K562 (cell line): ENCODE measurements around the gene GRM2. TPM values are rescaled to one million over a fixed set of nuclear protein-coding genes. Genes with fewer than 3 reads are reported as not detected.

Experiments
- ATAC-seq: fragments of 200-7000 bp; cut with Tn5 transposase; 3 replicates; pipeline ENCODE4 v1.9.1; 2020; ENCODE audit warnings: moderate library complexity
- BruUV-seq: library from RNA; stranded (reverse); fragments of 400-500 nt; replicated peaks from 2 replicates; lab custom pipeline; 2021; lab: Mats Ljungman, UMichigan
- CTCF ChIA-PET: fragments of 300-600 bp; formaldehyde crosslinking; extraction: SDS; loops from one replicate; lab custom pipeline; 2021; ENCODE audit warnings: low intra/inter-chr PET ratio; lab: Yijun Ruan, JAX
- POLR2A ChIA-PET: fragments of 300-600, 350-650 bp; sonication (Branson Sonifier 250); formaldehyde crosslinking; extraction: SDS; loops from one replicate; lab custom pipeline; 2021; ENCODE audit warnings: antibody characterized with exemption, inconsistent platforms; lab: Yijun Ruan, JAX
- DNase-seq, 4 experiments: peaks; one replicate each; pipeline versions ENCODE4 v3.0.0 to v3.0.0-alpha.2; 2011 to 2018; ENCODE audit warnings: low spot score in 3 of 4, mixed read lengths in 3 of 4; ENCODE audit errors: extremely low read depth in 1 of 4
- FAIRE-seq: peaks from 2 replicates; lab custom pipeline; 2011; peaks lifted over from hg19 to GRCh38; lab: Jason Lieb, UNC
- H2AFZ ChIP-seq: 2 replicates; pipeline ENCODE4 v1.6.0; 2011; ENCODE audit warnings: low read depth, low read length, control low read depth, inconsistent platforms
- H3K27ac ChIP-seq: fragments of 200-600 bp; 3 replicates; pipeline ENCODE4 v1.8.0; 2011; ENCODE audit warnings: low read depth, mild to moderate bottlenecking, control low read depth, inconsistent platforms, low read length, moderate library complexity, mixed read lengths; ENCODE audit errors: extremely low read depth
- H3K27me3 ChIP-seq, 2 experiments: fragments of 300-600 bp in 1 of 2; 2 replicates in 1 of 2; 3 replicates in 1 of 2; pipeline versions ENCODE4 v1.6.0 to v1.8.0; 2011; ENCODE audit warnings: inconsistent platforms in 2 of 2, low read length in 2 of 2, mild to moderate bottlenecking in 1 of 2, mixed read lengths in 1 of 2, moderate library complexity in 1 of 2; ENCODE audit not compliant: control insufficient read depth in 2 of 2, insufficient read depth in 2 of 2
- H3K36me3 ChIP-seq: fragments of 300-600 bp; 3 replicates; pipeline ENCODE4 v1.8.0; 2011; ENCODE audit warnings: mild to moderate bottlenecking, low read length, inconsistent platforms; ENCODE audit not compliant: control insufficient read depth, insufficient read depth
- H3K4me1 ChIP-seq, 2 experiments: fragments of 200-600 bp in 1 of 2; replicated peaks in 1 of 2; 2 replicates in 1 of 2; 3 replicates in 1 of 2; pipeline versions ENCODE4 v1.5.1 to v1.8.0; 2011; ENCODE audit warnings: inconsistent platforms in 2 of 2, low read length in 2 of 2, mild to moderate bottlenecking in 1 of 2, mixed read lengths in 1 of 2, moderate library complexity in 1 of 2; ENCODE audit not compliant: control insufficient read depth in 2 of 2, insufficient read depth in 2 of 2
- H3K4me2 ChIP-seq: 2 replicates; pipeline ENCODE4 v1.6.1; 2011; ENCODE audit warnings: low read length, control low read depth, inconsistent platforms, mixed read lengths; ENCODE audit not compliant: insufficient read depth
- H3K4me3 ChIP-seq: fragments of 200-600 bp; sonication (generic), shearing (Covaris generic); 2 replicates; pipeline ENCODE4 v1.5.1; 2016; ENCODE audit warnings: control low read depth, inconsistent platforms
- H3K79me2 ChIP-seq: fragments of 200-600 bp; 3 replicates; pipeline ENCODE4 v1.8.0; 2011; ENCODE audit warnings: low read length, inconsistent platforms; ENCODE audit not compliant: control insufficient read depth, insufficient read depth
- H3K9ac ChIP-seq, 2 experiments: 2 replicates each; pipeline versions ENCODE4 v1.6.0 to v1.6.1; 2011; ENCODE audit warnings: low read depth in 2 of 2, low read length in 2 of 2, control low read depth in 1 of 2, inconsistent platforms in 1 of 2, mild to moderate bottlenecking in 1 of 2, mixed read lengths in 1 of 2; ENCODE audit not compliant: insufficient read depth in 1 of 2
- H3K9me1 ChIP-seq: one replicate; pipeline ENCODE4 v1.6.0; 2011; ENCODE audit warnings: inconsistent platforms, mild to moderate bottlenecking, low read length, moderate library complexity; ENCODE audit not compliant: control insufficient read depth, insufficient read depth
- H3K9me3 ChIP-seq: replicated peaks from 2 replicates; pipeline ENCODE4 v1.5.1; 2011; ENCODE audit warnings: low read depth, low read length, inconsistent platforms; ENCODE audit not compliant: control insufficient read depth, insufficient read depth
- H4K20me1 ChIP-seq: replicated peaks from 2 replicates; pipeline ENCODE4 v1.6.1; 2011; ENCODE audit warnings: low read length, inconsistent platforms, mixed read lengths; ENCODE audit not compliant: control insufficient read depth, insufficient read depth
- LARP7 ChIP-seq: fragments of 450-650 bp; IDR thresholded peaks from 2 replicates; pipeline ENCODE4 v1.6.1; 2016
- POLR3A ChIP-seq: IDR thresholded peaks from 2 replicates; pipeline ENCODE4 v1.6.1; 2011; ENCODE audit warnings: borderline replicate concordance, mild to moderate bottlenecking, moderate library complexity; ENCODE audit not compliant: insufficient read length, insufficient read depth; ENCODE audit errors: extremely low read depth
- PRMT5 ChIP-seq: sonication (generic); formaldehyde crosslinking; IDR thresholded peaks from 2 replicates; pipeline ENCODE4 v1.5.0; 2020; ENCODE audit warnings: missing genetic modification reagents
- ZZZ3 ChIP-seq: fragments of 450-650 bp; IDR thresholded peaks from 2 replicates; pipeline ENCODE4 v1.6.1; 2016; ENCODE audit warnings: antibody characterized with exemption, mild to moderate bottlenecking, moderate library complexity
- WGBS: fragments of 100-300 bp; shearing (Covaris generic); methylation state at CpG from one replicate; pipeline ENCODE4 v1.1.6; 2016; ENCODE audit warnings: low coverage, mixed read lengths; ENCODE audit not compliant: insufficient coverage; ENCODE audit errors: missing lambda C conversion rate; 5-methylcytosine and 5-hydroxymethylcytosine counted together
- in situ Hi-C: fragments of 300-500 bp; cut with MboI; formaldehyde crosslinking; loops from 4 replicates; pipeline ENCODE4 v1.15.0; 2018; ENCODE audit warnings: inconsistent platforms, mixed read lengths
- intact Hi-C: fragments of 100-400 bp; cut with micrococcal nuclease; formaldehyde crosslinking; loops from 2 replicates; pipeline ENCODE4 v1.14.2; 2022
- polyA plus RNA-seq, 8 experiments: library from polyadenylated mRNA; depleted of rRNA in 4 of 8; stranded (reverse) in 5 of 8; unstranded in 3 of 8; fragments of >200 nt; fragmentation: Nextera tagmentation in 2 of 8; fragmentation: Illumina TruSeq in 1 of 8; extraction: Ambion mirVana in 2 of 8; extraction: Trizol in 1 of 8; gene quantifications; 2 replicates each; pipeline versions ENCODE4 v1.2.1 to v1.2.3, GENCODE V29; 2011 to 2014; ENCODE audit warnings: inconsistent platforms in 1 of 8, missing spikeins in 1 of 8
- total RNA-seq, 7 experiments: library from RNA; depleted of rRNA in 6 of 7; stranded (reverse); fragments of >200 nt in 6 of 7; fragmentation: Illumina TruSeq in 2 of 7; extraction: Trizol in 2 of 7; gene quantifications; 2 replicates each; pipeline versions ENCODE4 v1.2.1 to v1.2.3, GENCODE V29; 2011 to 2021; ENCODE audit warnings: low replicate concordance in 1 of 7
- TF ChIP-seq, protein P1 (sequence below): fragments of 450-650 bp; IDR thresholded peaks from one replicate; pipeline ENCODE4 v1.6.1; 2018; ENCODE audit warnings: mild to moderate bottlenecking, moderate library complexity; ENCODE audit not compliant: partially characterized antibody
- TF ChIP-seq, protein P2 (sequence below): sonication (generic); formaldehyde crosslinking; IDR thresholded peaks from 2 replicates; pipeline ENCODE4 v1.8.1; 2023; ENCODE audit warnings: mild to moderate bottlenecking, missing genetic modification reagents
- TF ChIP-seq, protein P3 (sequence below): fragments of 250-450 bp; sonication (Bioruptor Pico); IDR thresholded peaks from 2 replicates; pipeline ENCODE4 v1.4.0; 2020; ENCODE audit warnings: mild to moderate bottlenecking
- TF ChIP-seq, protein P4 (sequence below): sonication (generic); formaldehyde crosslinking; IDR thresholded peaks from 2 replicates; pipeline ENCODE4 v1.8.1; 2023; ENCODE audit warnings: missing genetic modification reagents, mild to moderate bottlenecking, borderline replicate concordance

The GRM2 gene
- total and polyA plus RNA-seq, 9 of the 15 experiments (the other 6 are each of a cell fraction or from before 2014, with no cell fraction given): not detected

DNA sequence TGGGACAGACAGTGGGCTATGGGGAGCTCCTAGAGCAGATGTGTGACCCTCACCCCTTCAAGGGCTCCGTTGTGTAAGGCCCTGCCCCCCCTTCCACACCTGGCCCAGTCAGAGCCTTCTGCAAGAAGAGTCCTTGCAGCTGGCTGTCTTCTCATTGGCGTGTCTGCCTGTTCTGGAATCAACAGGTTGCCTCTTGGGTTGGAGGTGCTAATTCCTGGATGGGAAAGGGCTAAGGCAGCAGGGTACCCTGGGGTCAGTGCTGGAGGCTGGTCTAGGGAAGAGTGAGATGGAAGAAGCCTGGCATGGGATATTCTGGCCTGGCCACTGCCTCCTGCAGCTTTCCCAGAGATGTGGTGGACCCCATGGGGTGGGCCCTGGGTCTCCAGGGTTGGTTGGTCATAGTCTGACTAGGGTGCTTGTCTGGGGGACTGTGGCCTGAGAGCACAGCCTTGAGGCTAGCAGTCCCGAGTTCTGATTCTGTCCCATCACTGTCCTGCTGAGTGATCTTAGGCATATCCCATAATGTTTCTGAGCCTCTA, 30.7 kb upstream of the GRM2 start:
- CTCF ChIA-PET: no interaction called here
- intact Hi-C loops: no loop called here

More for the DNA sequence above, 30.7 kb upstream of the GRM2 start:
- 86% methylated on average over 3 of the region's 3 CpGs for WGBS
- H2AFZ ChIP-seq: no peak overlapping the region
- no peak overlapping the region for H3K4me3 ChIP-seq
- peaks cover 12% of the 10 kb centered on the region; the same call in 1 of the 3 replicates for H3K36me3 ChIP-seq
- H3K4me1 ChIP-seq: peaks cover 0 to 12% of the 10 kb centered on the region in 2 experiments; a peak in 4 of 5 replicates
- FAIRE-seq (no peak), ATAC-seq (no peak), DNase-seq (no peak)
- H3K9me3 ChIP-seq: no peaks in the 10 kb centered on the region
- no peak overlapping the region for H3K4me2 ChIP-seq
- no peak overlapping the region for H3K27ac ChIP-seq
- BruUV-seq: no TSS peak
- POLR2A ChIA-PET: no interaction called here
- H3K79me2 ChIP-seq: peaks cover 10% of the 10 kb centered on the region; the same call in 2 of the 3 replicates
- no peaks in the 10 kb centered on the region for H3K27me3 ChIP-seq
- H3K9me1 ChIP-seq: no peaks in the 10 kb centered on the region
- in situ Hi-C loops: loop anchor here (25.0 kb wide), 1 partner anchor 1039 kb away; no protein-coding TSS in a partner anchor
- peaks cover 4% of the 10 kb centered on the region; the same call in 1 of the 2 replicates for H4K20me1 ChIP-seq
- TF ChIP-seq PRMT5 (CRISPR knock-in tag) (no peak), POLR3A (no peak), ZZZ3 (no peak), LARP7 (no peak)
- TF ChIP-seq, protein P1, sequence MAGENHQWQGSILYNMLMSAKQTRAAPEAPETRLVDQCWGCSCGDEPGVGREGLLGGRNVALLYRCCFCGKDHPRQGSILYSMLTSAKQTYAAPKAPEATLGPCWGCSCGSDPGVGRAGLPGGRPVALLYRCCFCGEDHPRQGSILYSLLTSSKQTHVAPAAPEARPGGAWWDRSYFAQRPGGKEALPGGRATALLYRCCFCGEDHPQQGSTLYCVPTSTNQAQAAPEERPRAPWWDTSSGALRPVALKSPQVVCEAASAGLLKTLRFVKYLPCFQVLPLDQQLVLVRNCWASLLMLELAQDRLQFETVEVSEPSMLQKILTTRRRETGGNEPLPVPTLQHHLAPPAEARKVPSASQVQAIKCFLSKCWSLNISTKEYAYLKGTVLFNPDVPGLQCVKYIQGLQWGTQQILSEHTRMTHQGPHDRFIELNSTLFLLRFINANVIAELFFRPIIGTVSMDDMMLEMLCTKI: no peak
- TF ChIP-seq, protein P2, sequence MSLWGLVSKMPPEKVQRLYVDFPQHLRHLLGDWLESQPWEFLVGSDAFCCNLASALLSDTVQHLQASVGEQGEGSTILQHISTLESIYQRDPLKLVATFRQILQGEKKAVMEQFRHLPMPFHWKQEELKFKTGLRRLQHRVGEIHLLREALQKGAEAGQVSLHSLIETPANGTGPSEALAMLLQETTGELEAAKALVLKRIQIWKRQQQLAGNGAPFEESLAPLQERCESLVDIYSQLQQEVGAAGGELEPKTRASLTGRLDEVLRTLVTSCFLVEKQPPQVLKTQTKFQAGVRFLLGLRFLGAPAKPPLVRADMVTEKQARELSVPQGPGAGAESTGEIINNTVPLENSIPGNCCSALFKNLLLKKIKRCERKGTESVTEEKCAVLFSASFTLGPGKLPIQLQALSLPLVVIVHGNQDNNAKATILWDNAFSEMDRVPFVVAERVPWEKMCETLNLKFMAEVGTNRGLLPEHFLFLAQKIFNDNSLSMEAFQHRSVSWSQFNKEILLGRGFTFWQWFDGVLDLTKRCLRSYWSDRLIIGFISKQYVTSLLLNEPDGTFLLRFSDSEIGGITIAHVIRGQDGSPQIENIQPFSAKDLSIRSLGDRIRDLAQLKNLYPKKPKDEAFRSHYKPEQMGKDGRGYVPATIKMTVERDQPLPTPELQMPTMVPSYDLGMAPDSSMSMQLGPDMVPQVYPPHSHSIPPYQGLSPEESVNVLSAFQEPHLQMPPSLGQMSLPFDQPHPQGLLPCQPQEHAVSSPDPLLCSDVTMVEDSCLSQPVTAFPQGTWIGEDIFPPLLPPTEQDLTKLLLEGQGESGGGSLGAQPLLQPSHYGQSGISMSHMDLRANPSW (CRISPR knock-in tag): no peak
- TF ChIP-seq, protein P3, sequence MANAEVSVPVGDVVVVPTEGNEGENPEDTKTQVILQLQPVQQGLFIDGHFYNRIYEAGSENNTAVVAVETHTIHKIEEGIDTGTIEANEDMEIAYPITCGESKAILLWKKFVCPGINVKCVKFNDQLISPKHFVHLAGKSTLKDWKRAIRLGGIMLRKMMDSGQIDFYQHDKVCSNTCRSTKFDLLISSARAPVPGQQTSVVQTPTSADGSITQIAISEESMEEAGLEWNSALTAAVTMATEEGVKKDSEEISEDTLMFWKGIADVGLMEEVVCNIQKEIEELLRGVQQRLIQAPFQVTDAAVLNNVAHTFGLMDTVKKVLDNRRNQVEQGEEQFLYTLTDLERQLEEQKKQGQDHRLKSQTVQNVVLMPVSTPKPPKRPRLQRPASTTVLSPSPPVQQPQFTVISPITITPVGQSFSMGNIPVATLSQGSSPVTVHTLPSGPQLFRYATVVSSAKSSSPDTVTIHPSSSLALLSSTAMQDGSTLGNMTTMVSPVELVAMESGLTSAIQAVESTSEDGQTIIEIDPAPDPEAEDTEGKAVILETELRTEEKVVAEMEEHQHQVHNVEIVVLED (CRISPR knock-in tag): no peak
- TF ChIP-seq, protein P4, sequence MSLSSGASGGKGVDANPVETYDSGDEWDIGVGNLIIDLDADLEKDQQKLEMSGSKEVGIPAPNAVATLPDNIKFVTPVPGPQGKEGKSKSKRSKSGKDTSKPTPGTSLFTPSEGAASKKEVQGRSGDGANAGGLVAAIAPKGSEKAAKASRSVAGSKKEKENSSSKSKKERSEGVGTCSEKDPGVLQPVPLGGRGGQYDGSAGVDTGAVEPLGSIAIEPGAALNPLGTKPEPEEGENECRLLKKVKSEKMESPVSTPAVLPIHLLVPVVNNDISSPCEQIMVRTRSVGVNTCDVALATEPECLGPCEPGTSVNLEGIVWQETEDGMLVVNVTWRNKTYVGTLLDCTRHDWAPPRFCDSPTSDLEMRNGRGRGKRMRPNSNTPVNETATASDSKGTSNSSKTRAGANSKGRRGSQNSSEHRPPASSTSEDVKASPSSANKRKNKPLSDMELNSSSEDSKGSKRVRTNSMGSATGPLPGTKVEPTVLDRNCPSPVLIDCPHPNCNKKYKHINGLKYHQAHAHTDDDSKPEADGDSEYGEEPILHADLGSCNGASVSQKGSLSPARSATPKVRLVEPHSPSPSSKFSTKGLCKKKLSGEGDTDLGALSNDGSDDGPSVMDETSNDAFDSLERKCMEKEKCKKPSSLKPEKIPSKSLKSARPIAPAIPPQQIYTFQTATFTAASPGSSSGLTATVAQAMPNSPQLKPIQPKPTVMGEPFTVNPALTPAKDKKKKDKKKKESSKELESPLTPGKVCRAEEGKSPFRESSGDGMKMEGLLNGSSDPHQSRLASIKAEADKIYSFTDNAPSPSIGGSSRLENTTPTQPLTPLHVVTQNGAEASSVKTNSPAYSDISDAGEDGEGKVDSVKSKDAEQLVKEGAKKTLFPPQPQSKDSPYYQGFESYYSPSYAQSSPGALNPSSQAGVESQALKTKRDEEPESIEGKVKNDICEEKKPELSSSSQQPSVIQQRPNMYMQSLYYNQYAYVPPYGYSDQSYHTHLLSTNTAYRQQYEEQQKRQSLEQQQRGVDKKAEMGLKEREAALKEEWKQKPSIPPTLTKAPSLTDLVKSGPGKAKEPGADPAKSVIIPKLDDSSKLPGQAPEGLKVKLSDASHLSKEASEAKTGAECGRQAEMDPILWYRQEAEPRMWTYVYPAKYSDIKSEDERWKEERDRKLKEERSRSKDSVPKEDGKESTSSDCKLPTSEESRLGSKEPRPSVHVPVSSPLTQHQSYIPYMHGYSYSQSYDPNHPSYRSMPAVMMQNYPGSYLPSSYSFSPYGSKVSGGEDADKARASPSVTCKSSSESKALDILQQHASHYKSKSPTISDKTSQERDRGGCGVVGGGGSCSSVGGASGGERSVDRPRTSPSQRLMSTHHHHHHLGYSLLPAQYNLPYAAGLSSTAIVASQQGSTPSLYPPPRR (CRISPR knock-in tag): no peak
- H3K9ac ChIP-seq: no peak overlapping the region
